ENCODE measurements around the gene PRXL2B.
"Not testable (repeated sequence)": the region's sequence is repeated elsewhere in the genome, so short reads cannot be mapped to it uniquely, and the experiment has no call there.

PRXL2B gene

DNA sequence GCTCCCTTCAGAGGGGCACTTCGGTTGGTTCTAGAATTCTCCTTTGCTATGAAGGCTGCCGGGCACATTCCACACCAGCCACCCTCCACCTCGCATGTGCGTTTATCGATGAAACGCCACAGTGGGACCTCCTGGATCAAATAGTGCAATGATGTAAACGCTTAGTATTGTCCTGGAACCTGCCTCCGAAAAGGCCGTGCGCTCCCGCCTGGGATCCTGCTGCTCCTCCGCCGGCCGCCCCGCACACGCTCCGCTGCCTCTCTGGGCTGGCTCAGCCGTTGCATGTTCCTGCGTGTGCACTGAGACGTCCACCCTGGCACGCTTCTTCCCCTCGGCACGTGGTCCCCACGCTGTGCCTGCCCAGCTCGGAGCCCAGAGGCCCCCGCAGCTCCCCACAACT is 34.4 kb upstream of the PRXL2B start:
- TF ChIP-seq, protein P1, sequence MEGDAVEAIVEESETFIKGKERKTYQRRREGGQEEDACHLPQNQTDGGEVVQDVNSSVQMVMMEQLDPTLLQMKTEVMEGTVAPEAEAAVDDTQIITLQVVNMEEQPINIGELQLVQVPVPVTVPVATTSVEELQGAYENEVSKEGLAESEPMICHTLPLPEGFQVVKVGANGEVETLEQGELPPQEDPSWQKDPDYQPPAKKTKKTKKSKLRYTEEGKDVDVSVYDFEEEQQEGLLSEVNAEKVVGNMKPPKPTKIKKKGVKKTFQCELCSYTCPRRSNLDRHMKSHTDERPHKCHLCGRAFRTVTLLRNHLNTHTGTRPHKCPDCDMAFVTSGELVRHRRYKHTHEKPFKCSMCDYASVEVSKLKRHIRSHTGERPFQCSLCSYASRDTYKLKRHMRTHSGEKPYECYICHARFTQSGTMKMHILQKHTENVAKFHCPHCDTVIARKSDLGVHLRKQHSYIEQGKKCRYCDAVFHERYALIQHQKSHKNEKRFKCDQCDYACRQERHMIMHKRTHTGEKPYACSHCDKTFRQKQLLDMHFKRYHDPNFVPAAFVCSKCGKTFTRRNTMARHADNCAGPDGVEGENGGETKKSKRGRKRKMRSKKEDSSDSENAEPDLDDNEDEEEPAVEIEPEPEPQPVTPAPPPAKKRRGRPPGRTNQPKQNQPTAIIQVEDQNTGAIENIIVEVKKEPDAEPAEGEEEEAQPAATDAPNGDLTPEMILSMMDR (IDR thresholded peaks at IDR 0.05; ENCODE audit: borderline replicate concordance, control extremely low read depth, extremely low read depth, insufficient read depth, missing control alignments) = no peak
- no peak for DNase-seq (ENCODE audit: low spot score)
- in situ Hi-C loops (cut with MboI; ENCODE audit: low sequenced_read_pairs, unreplicated experiment) = no loop called here

DNA sequence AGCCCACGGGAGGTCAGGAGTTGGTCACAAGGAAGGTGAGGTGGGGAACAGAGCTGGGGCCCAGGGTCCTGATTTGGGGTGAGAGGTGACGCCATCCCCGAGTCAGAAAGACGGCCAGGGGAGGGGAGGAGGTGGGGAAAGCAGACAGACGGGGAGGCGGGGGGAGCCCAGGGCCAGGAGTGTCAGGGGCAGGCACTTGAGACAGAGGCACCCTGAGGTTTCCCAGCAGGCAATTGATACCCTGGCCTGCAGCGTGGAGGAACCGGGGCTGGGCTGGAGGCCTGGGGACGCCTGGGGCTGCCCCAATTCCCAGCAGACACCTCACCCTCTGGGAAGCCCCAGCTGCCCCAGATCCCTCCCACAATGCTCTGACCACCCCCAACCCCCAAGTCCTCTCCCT is 33.5 kb upstream of the PRXL2B start:
- in situ Hi-C loops (cut with MboI; ENCODE audit: low sequenced_read_pairs, unreplicated experiment); DNase-seq (ENCODE audit: low spot score): not testable (repeated sequence)

DNA sequence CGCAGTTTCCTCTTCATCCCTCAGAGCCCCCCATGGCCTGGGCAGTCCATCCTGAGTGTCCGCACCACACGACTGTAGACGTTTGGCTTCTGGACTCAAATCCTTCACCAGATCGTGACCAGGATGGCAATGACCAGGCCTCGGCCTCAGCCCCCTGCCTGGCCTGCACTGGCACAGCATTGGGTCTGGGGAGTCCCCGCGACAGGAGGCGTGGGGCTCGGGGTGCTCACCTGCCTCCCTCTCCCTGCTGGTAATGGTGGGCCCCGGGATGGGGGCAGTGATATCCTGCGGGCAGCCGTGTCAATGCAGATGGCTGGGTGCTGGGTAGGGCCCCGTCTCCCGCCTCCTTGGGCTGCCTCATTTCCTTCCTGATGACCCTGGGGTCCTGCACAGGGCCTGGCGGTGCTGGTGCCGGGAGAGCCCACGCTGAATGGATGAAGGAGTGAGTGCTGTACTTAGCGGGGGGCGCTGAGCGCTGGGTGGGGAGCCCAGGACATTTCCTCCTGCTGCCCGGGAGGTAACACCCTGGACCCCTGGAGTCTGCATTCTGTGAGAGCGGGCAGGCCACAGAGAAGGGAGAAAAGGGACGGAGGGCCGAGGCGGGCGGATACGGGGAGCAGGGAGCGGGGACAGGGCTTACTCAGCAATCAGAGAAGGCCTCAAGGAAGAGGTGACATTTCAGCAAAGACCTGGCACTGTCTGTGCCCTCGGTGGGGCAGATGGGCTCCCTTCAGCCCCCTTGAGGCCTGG is 32.5 kb upstream of the PRXL2B start:
- TF ChIP-seq, protein P1 (IDR thresholded peaks at IDR 0.05; ENCODE audit: borderline replicate concordance, control extremely low read depth, extremely low read depth, insufficient read depth, missing control alignments) = no peak
- in situ Hi-C loops (cut with MboI; ENCODE audit: low sequenced_read_pairs, unreplicated experiment) = no loop called here
- DNase-seq (ENCODE audit: low spot score) = no peak

DNA sequence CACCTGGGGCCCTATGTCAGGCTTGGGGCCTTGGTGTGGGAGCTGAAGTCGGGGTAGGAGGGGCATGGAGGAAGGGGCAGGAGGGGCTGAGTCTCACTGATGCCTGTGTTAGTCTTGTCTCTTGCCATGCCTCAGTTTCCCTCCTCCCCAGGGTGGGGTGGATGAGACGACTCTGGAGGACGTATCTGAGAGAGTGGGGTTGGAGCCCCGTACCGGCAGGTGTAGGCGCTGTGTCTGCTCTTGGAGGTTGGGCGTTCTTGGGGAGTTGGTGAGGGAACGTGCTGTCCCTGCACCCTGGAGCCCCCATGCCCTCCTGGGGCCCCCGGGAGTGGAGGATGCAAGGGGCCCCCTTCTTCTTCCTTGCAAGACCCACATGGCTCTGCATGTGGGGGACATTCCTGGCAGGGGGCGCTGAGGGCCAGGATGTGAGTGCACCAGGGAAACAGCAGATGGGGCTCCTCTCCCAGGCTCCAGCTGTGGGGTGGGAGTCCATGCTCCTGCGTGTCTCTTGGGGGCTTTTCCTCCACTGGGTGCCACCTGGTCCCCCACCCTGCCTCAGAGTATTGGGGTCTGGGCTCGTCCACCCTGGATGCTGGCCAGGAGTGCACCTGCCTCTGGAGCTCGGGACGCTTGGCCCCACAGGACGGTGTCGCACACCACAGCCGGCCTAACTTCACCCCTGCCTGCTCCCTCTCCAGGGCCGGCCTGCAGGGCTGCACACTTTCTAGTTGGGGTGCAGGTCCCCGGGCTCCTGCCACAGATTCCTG is 31.8 kb upstream of the PRXL2B start:
- TF ChIP-seq, protein P1 (IDR thresholded peaks at IDR 0.05; ENCODE audit: borderline replicate concordance, control extremely low read depth, extremely low read depth, insufficient read depth, missing control alignments) = peak; percentile 72
- DNase-seq (ENCODE audit: low spot score) = peak; percentile 75
- in situ Hi-C loops (cut with MboI; ENCODE audit: low sequenced_read_pairs, unreplicated experiment) = no loop called here

DNA sequence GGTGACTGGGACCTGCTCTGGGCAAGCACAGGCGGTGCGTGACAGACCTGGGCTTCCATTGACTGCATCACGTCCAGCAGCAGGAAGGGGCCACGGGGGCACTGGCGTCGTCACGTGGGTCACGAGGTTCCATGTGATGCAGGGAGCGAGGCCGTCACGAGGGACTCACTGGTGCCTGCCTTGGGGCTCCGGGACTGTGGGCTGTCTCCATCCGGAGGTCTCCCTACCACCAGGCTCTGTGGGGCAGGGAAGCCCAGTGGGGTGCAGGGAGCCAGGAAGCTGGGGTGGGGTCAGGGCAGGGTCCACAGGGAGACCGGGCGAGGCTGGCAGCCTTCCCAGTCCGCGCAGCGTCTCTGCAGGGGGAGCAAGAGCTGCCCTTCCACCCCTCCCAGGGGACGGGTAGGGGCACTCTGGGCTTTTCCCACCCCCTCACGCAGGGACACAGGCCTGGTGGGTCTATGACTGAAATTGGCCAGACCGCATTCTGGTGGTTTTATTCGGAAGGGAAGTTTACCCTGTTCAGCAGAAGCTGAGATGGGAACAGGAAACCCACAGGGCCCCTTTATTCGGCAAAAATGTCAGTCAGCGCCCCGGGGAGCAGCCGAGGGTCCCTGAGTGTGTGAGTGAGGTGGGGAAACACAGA is 30.8 kb upstream of the PRXL2B start:
- in situ Hi-C loops (cut with MboI; ENCODE audit: low sequenced_read_pairs, unreplicated experiment) = no loop called here
- TF ChIP-seq, protein P1 (IDR thresholded peaks at IDR 0.05; ENCODE audit: borderline replicate concordance, control extremely low read depth, extremely low read depth, insufficient read depth, missing control alignments) = no peak
- DNase-seq (ENCODE audit: low spot score) = peak; percentile 81

DNA sequence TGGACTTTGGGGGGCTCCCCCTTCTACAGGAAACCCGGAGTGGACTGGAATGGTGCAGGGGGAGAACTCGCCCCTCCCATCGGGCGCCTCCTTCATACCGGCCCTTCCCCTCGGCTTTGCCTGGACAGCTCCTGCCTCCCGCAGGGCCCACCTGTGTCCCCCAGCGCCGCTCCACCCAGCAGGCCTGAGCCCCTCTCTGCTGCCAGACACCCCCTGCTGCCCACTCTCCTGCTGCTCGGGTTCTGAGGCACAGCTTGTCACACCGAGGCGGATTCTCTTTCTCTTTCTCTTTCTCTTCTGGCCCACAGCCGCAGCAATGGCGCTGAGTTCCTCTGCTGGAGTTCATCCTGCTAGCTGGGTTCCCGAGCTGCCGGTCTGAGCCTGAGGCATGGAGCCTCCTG is 30.3 kb upstream of the PRXL2B start, which contains the start of gene TNFRSF14:
Gene TNFRSF14, plus strand, starts transcription at position 95 of the 401 bp plus-strand sequence. Its CDS starts 294 bp downstream, at position 389.
- DNase-seq (ENCODE audit: low spot score) = peak; percentile 89
- in situ Hi-C loops (cut with MboI; ENCODE audit: low sequenced_read_pairs, unreplicated experiment) = no loop called here
- TF ChIP-seq, protein P1 (IDR thresholded peaks at IDR 0.05; ENCODE audit: borderline replicate concordance, control extremely low read depth, extremely low read depth, insufficient read depth, missing control alignments) = no peak
